ENCODE data around the gene GDI2. TPM values are rescaled to one million over a fixed set of nuclear protein-coding genes. Genes with fewer than 3 reads are reported as not detected.

The GDI2 gene
- total RNA-seq, 4 donors from 2014 or later = 219 to 281 (median 241) TPM

DNA sequence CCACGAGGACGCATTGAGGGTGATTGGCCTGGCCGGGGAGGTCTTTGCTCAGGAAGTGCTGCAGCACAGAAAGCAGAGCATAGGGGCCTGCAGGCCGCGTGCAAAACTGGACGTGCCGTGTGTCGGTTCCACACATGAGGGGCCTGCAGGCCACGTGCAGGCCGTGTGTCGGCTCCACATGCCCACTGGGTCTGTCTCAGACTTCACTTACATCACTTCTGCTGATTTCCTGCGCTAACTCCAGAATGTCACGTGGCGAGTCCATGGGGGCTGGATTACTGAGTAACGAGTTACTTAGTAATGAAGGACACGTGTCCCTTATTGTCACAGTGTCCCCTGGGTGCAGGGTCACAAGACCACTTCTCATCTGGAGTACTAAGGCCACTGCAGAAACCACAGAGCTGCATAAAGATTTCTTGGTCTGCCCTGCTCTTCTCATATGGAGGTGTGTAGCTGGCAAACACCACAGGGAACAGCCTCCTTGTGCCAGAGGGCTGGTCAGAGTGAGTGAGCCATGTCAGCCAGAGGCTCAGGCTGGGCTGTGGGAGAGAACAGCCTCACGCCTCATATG lies 60.8 kb downstream of the GDI2 start:
- TF ChIP-seq POLR2A (IDR thresholded peaks at IDR 0.05) = no peak
- TF ChIP-seq, protein P1, sequence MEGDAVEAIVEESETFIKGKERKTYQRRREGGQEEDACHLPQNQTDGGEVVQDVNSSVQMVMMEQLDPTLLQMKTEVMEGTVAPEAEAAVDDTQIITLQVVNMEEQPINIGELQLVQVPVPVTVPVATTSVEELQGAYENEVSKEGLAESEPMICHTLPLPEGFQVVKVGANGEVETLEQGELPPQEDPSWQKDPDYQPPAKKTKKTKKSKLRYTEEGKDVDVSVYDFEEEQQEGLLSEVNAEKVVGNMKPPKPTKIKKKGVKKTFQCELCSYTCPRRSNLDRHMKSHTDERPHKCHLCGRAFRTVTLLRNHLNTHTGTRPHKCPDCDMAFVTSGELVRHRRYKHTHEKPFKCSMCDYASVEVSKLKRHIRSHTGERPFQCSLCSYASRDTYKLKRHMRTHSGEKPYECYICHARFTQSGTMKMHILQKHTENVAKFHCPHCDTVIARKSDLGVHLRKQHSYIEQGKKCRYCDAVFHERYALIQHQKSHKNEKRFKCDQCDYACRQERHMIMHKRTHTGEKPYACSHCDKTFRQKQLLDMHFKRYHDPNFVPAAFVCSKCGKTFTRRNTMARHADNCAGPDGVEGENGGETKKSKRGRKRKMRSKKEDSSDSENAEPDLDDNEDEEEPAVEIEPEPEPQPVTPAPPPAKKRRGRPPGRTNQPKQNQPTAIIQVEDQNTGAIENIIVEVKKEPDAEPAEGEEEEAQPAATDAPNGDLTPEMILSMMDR (IDR thresholded peaks at IDR 0.05) = no peak
- DNase-seq (ENCODE audit: low spot score in 2 of 2) = peak in 1 of 2 donors; percentile 86
- intact Hi-C loops (cut with DNase I; ENCODE audit: low total_unique reads) = no loop called here
- no peak overlapping the region for H3K4me3 ChIP-seq (ENCODE audit: low read depth, poor library complexity, severe bottlenecking)
- WGBS, 2 donors = 63 to 67% methylated on average over 17 of the region's 17 CpGs

DNA sequence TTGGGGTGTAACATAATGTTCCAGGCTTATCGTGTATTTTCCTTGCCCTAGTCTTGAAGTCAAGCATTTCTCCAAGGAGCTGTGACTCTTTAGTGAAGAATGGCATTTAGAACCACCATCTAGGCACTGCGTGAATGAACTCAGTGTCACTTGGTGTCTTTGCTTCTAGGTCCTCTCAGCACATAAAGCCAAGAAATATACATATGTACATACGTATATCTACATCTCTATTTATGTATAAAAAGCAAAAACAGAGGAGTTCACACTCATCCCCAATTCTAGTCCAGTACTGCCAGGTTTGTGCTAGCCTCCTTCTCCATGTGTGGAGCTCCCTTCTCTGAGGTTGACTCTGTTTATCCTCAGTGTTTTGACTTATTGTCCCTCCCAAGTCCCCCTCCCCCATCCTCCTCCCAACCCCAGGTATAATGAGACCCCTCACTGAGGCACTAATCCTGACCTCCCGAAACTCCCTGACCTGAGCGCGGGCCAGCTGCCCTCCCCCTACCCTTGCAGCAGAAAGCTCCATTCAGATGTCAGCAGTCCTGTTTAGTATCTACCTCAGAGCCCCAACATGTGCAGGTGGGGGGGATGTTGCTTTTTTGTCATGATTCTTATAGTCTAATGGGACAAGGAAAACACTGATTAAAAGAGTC lies 61.5 kb downstream of the GDI2 start:
- DNase-seq (ENCODE audit: low spot score in 2 of 2) = no peak
- intact Hi-C loops (cut with DNase I; ENCODE audit: low total_unique reads) = no loop called here
- WGBS, 2 donors = 58 to 77% methylated on average over 6 of the region's 6 CpGs
- TF ChIP-seq, protein P1 (IDR thresholded peaks at IDR 0.05) = no peak
- TF ChIP-seq POLR2A (IDR thresholded peaks at IDR 0.05) = no peak
- H3K4me3 ChIP-seq (ENCODE audit: low read depth, poor library complexity, severe bottlenecking) = no peak overlapping the region

DNA sequence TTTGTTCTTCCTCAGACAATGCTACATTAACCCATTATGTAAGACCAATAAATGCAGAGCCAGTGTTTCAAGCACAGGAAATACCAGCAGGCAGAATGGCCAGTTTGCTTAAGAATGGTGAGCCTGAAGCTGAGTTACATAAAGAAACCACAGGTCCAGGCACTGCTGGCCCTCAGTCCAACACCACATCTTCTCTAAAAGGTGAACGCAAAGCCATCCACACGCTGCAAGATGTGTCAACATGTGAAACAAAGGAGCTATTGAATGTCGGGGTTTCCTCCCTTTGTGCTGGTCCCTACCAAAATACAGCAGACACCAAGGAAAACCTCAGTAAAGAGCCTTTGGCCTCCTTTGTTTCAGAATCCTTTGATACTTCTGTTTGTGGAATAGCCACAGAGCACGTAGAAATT lies 64.8 kb downstream of the GDI2 start:
- intact Hi-C loops (cut with DNase I; ENCODE audit: low total_unique reads) = loop anchor here (10.0 kb wide), 1 partner anchor 46 kb away; no protein-coding TSS in a partner anchor
- H3K4me3 ChIP-seq (ENCODE audit: low read depth, poor library complexity, severe bottlenecking) = no peak overlapping the region
- no peak for DNase-seq (ENCODE audit: low spot score in 2 of 2)
- TF ChIP-seq, protein P1 (IDR thresholded peaks at IDR 0.05) = no peak
- TF ChIP-seq POLR2A (IDR thresholded peaks at IDR 0.05) = no peak
- 81 to 88% methylated on average over 4 of the region's 4 CpGs for WGBS, 2 donors

GRCh38 chr10:5746197-5746596 lies 67.0 kb downstream of the GDI2 start:
- no peak for DNase-seq (ENCODE audit: low spot score in 2 of 2)
- H3K4me3 ChIP-seq (ENCODE audit: low read depth, poor library complexity, severe bottlenecking) = no peak overlapping the region
- TF ChIP-seq POLR2A (IDR thresholded peaks at IDR 0.05) = no peak
- TF ChIP-seq, protein P1 (IDR thresholded peaks at IDR 0.05) = no peak
- intact Hi-C loops (cut with DNase I; ENCODE audit: low total_unique reads) = loop anchor here (10.0 kb wide), 1 partner anchor 49 kb away; no protein-coding TSS in a partner anchor
- 91 to 94% methylated on average over 4 of the region's 4 CpGs for WGBS, 2 donors

- TF ChIP-seq POLR2A (IDR thresholded peaks at IDR 0.05) = no peak
- TF ChIP-seq, protein P1 (IDR thresholded peaks at IDR 0.05) = no peak
- DNase-seq (ENCODE audit: low spot score in 2 of 2) = no peak
Measured at GRCh38 chr10:5744849-5745248, 68.4 kb downstream of the GDI2 start.

More at GRCh38 chr10:5744849-5745248, 68.4 kb downstream of the GDI2 start:
- intact Hi-C loops (cut with DNase I; ENCODE audit: low total_unique reads) = loop anchor here (10.0 kb wide), 1 partner anchor 50 kb away; no protein-coding TSS in a partner anchor
- 76 to 81% methylated on average over 5 of the region's 5 CpGs for WGBS, 2 donors
- no peak overlapping the region for H3K4me3 ChIP-seq (ENCODE audit: low read depth, poor library complexity, severe bottlenecking)

All from lower leg skin (tissue), 4 donors.